Liver (tissue), 9 donors: Measurements from ENCODE around the gene PPFIA2. TPM values are rescaled to one million over a fixed set of nuclear protein-coding genes. Genes with fewer than 3 reads are reported as not detected.

Source experiments
- DNase-seq: peaks from one replicate; pipeline ENCODE4 v3.0.0-alpha.2; 2017; ENCODE audit warnings: low spot score
- H3K27ac ChIP-seq, 2 donors: one replicate each; pipeline ENCODE4 v1.7.0; 2013; ENCODE audit warnings: inconsistent platforms in 2 of 2, low read length in 2 of 2, control low read depth in 1 of 2, low read depth in 1 of 2, mild to moderate bottlenecking in 1 of 2
- H3K27me3 ChIP-seq, 4 donors: one replicate each; pipeline versions ENCODE4 v1.6.1 to v1.7.0; 2013; ENCODE audit warnings: low read length in 3 of 4, inconsistent platforms in 1 of 4, mild to moderate bottlenecking in 1 of 4, moderate library complexity in 1 of 4; ENCODE audit not compliant: control insufficient read depth in 4 of 4, insufficient read depth in 4 of 4
- H3K36me3 ChIP-seq, 4 donors: one replicate each; pipeline versions ENCODE4 v1.6.1 to v1.7.0; 2013; ENCODE audit warnings: low read length in 3 of 4, mild to moderate bottlenecking in 3 of 4, low read depth in 1 of 4, moderate library complexity in 1 of 4; ENCODE audit not compliant: control insufficient read depth in 4 of 4, insufficient read depth in 3 of 4
- H3K4me1 ChIP-seq, 4 donors: one replicate each; pipeline versions ENCODE4 v1.6.1 to v1.7.0; 2013; ENCODE audit warnings: low read length in 3 of 4, mild to moderate bottlenecking in 3 of 4, moderate library complexity in 1 of 4; ENCODE audit not compliant: control insufficient read depth in 4 of 4, insufficient read depth in 4 of 4
- H3K4me3 ChIP-seq, 3 donors: one replicate each; pipeline versions ENCODE4 v1.6.1 to v1.7.0; 2013; ENCODE audit warnings: low read length in 3 of 3, control low read depth in 1 of 3, low read depth in 1 of 3, mild to moderate bottlenecking in 1 of 3
- H3K9ac ChIP-seq, 2 donors: one replicate each; pipeline ENCODE4 v1.7.0; 2013; ENCODE audit warnings: low read length in 2 of 2, mild to moderate bottlenecking in 2 of 2, moderate library complexity in 2 of 2, control low read depth in 1 of 2, low read depth in 1 of 2
- H3K9me3 ChIP-seq, 4 donors: one replicate each; pipeline versions ENCODE4 v1.6.1 to v1.7.0; 2013; ENCODE audit warnings: low read length in 3 of 4; ENCODE audit not compliant: control insufficient read depth in 4 of 4
- ATF3 ChIP-seq: IDR thresholded peaks from 2 replicates; pipeline ENCODE4 v1.6.1; 2016; ENCODE audit warnings: antibody characterized with exemption
- CTCF ChIP-seq: fragments of 150-350 bp; IDR thresholded peaks from 2 replicates; pipeline ENCODE4 v1.5.1; 2017; ENCODE audit warnings: improper control_type of control experiment, low read depth, low read length; ENCODE audit not compliant: missing input control
- EGR1 ChIP-seq, 2 donors: IDR thresholded peaks; 2 replicates each; pipeline ENCODE4 v1.6.1; 2016 to 2018; ENCODE audit warnings: antibody characterized with exemption in 2 of 2, low read depth in 2 of 2
- FOXA1 ChIP-seq: IDR thresholded peaks from 2 replicates; pipeline ENCODE4 v1.6.1; 2016; ENCODE audit warnings: antibody characterized with exemption
- FOXA2 ChIP-seq: IDR thresholded peaks from 2 replicates; pipeline ENCODE4 v1.6.1; 2016; ENCODE audit warnings: antibody characterized with exemption
- GABPA ChIP-seq, 2 donors: IDR thresholded peaks in 1 of 2; conservative IDR thresholded peaks in 1 of 2; 2 replicates each; pipeline ENCODE4 v1.6.1; 2016; ENCODE audit warnings: antibody characterized with exemption in 2 of 2, mild to moderate bottlenecking in 1 of 2, moderate library complexity in 1 of 2
- JUND ChIP-seq, 2 donors: IDR thresholded peaks; 2 replicates each; pipeline ENCODE4 v1.6.1; 2016; ENCODE audit warnings: antibody characterized with exemption in 2 of 2
- MAX ChIP-seq: IDR thresholded peaks from 2 replicates; pipeline ENCODE4 v1.6.1; 2016; ENCODE audit warnings: antibody characterized with exemption
- NR2F2 ChIP-seq: IDR thresholded peaks from 2 replicates; pipeline ENCODE4 v1.6.1; 2016; ENCODE audit warnings: antibody characterized with exemption
- RAD21 ChIP-seq, 2 donors: IDR thresholded peaks; 2 replicates each; pipeline ENCODE4 v1.6.1; 2016; ENCODE audit warnings: antibody characterized with exemption in 2 of 2, mild to moderate bottlenecking in 2 of 2
- RXRA ChIP-seq, 2 donors: IDR thresholded peaks; 2 replicates each; pipeline ENCODE4 v1.6.1; 2017 to 2018; ENCODE audit warnings: antibody characterized with exemption in 2 of 2, mild to moderate bottlenecking in 1 of 2
- SP1 ChIP-seq: IDR thresholded peaks from 2 replicates; pipeline ENCODE4 v1.6.1; 2018; ENCODE audit warnings: antibody characterized with exemption, mild to moderate bottlenecking
- TAF1 ChIP-seq: conservative IDR thresholded peaks from 2 replicates; pipeline ENCODE4 v1.6.1; 2016; ENCODE audit warnings: antibody characterized with exemption, mild to moderate bottlenecking
- YY1 ChIP-seq: IDR thresholded peaks from 2 replicates; pipeline ENCODE4 v1.6.1; 2016; ENCODE audit warnings: antibody characterized with exemption, mild to moderate bottlenecking
- ZBTB33 ChIP-seq: IDR thresholded peaks from 2 replicates; pipeline ENCODE4 v1.6.1; 2016; ENCODE audit warnings: antibody characterized with exemption
- WGBS: extraction: QIAGEN DNeasy Blood & Tissue Kit; methylation state at CpG from one replicate; pipeline ENCODE4 v1.1.7; 2013; 5-methylcytosine and 5-hydroxymethylcytosine counted together
- polyA plus RNA-seq, 2 donors: library from polyadenylated mRNA; stranded (reverse) in 1 of 2; unstranded in 1 of 2; fragments of 200-250 nt in 1 of 2; fragments of >200 nt in 1 of 2; fragmentation: Nextera tagmentation in 1 of 2; extraction: Ambion mirVana in 1 of 2; gene quantifications; one replicate each; pipeline versions ENCODE4 v1.2.1 to v1.2.3, GENCODE V29; 2013 to 2015
- total RNA-seq, 2 donors: library from RNA; depleted of rRNA; stranded (reverse); fragments of >200 nt; gene quantifications; one replicate each; pipeline ENCODE4 v1.2.3, GENCODE V29; 2014
- donor health status: healthy.
- donor health status: healthy.
- donor health status: healthy.
- donor health status: healthy.
- donor health status: healthy.

Gene PPFIA2
- total and polyA plus RNA-seq, 4 donors, result 0.05 to 0.50 (median 0.22) TPM; not detected in 1

- no peak for TF ChIP-seq MAX
- TF ChIP-seq YY1, result no peak
- TF ChIP-seq EGR1 (IDR thresholded peaks at IDR 0.05; ENCODE audit: low read depth in 2 of 2), result no peak
- TF ChIP-seq SP1, result no peak
Observed at GRCh38 chr12:81347404-81347803, 411.7 kb downstream of the PPFIA2 start (continued).

- WGBS, result 63% methylated on average over 5 of the region's 5 CpGs
- no peaks in the 10 kb centered on the region for H3K9me3 ChIP-seq
- TF ChIP-seq FOXA2 (no peak), CTCF (no peak), FOXA1 (no peak), MAX (no peak), RAD21 (IDR thresholded peaks at IDR 0.05) (no peak), ZBTB33 (no peak), NR2F2 (no peak)
Observed at GRCh38 chr12:81340910-81341309, 418.2 kb downstream of the PPFIA2 start.

GRCh38 chr12:81339071-81339470 lies 420.1 kb downstream of the PPFIA2 start:
- TF ChIP-seq MAX, result no peak
- TF ChIP-seq RXRA (IDR thresholded peaks at IDR 0.05), result no peak
- WGBS, result 56% methylated on average over 4 of the region's 4 CpGs

More at GRCh38 chr12:81340910-81341309, 418.2 kb downstream of the PPFIA2 start:
- DNase-seq, result no peak
- H3K9ac ChIP-seq, result no peak overlapping the region
- no peak overlapping the region for H3K4me3 ChIP-seq
- no peaks in the 10 kb centered on the region for H3K4me1 ChIP-seq
- peaks cover 0 to 3% (median 0%) of the 10 kb centered on the region in 4 donors for H3K27me3 ChIP-seq
- no peak overlapping the region for H3K27ac ChIP-seq
- H3K36me3 ChIP-seq, result no peaks in the 10 kb centered on the region

GRCh38 chr12:81337886-81338285 lies 421.3 kb downstream of the PPFIA2 start:
- Histone ChIP-seq H3K4me3 (no peak overlapping the region), H3K27ac (no peak overlapping the region), H3K36me3 (no peaks in the 10 kb centered on the region), H3K4me1 (no peaks in the 10 kb centered on the region), H3K27me3 (no peaks in the 10 kb centered on the region), H3K9ac (no peak overlapping the region), H3K9me3 (no peaks in the 10 kb centered on the region)
- DNase-seq, result no peak
- 80% methylated on average over 2 of the region's 2 CpGs for WGBS
- TF ChIP-seq TAF1 (no peak), ZBTB33 (no peak), SP1 (no peak), RAD21 (IDR thresholded peaks at IDR 0.05) (no peak), FOXA2 (no peak), MAX (no peak), RXRA (IDR thresholded peaks at IDR 0.05) (no peak), YY1 (no peak), NR2F2 (no peak), GABPA (IDR thresholded peaks at IDR 0.05 in 1 of 2, conservative IDR thresholded peaks at IDR 0.05 in 1 of 2) (no peak), ATF3 (no peak), EGR1 (IDR thresholded peaks at IDR 0.05; ENCODE audit: low read depth in 2 of 2) (no peak), JUND (IDR thresholded peaks at IDR 0.05) (no peak)

More at GRCh38 chr12:81339071-81339470, 420.1 kb downstream of the PPFIA2 start:
- Histone ChIP-seq H3K9ac (no peak overlapping the region), H3K4me3 (no peak overlapping the region), H3K4me1 (no peaks in the 10 kb centered on the region), H3K9me3 (no peaks in the 10 kb centered on the region), H3K27me3 (peaks cover 0 to 3% (median 0%) of the 10 kb centered on the region in 4 donors), H3K36me3 (no peaks in the 10 kb centered on the region), H3K27ac (no peak overlapping the region)
- DNase-seq, result no peak
